ENCODE results near the gene CARD11. TPM values are rescaled to one million over a fixed set of nuclear protein-coding genes. Genes with fewer than 3 reads are reported as not detected.

Gene CARD11
- total and polyA plus RNA-seq, 2 of the 13 experiments (the other 11 are each of a cell fraction or from before 2014, with no cell fraction given): 0.04 TPM; not detected in 1

- Histone ChIP-seq H3K27ac (ENCODE audit: extremely low read length, insufficient read depth, low read length) (no peak overlapping the region), H2AFZ (ENCODE audit: low read length) (no peak overlapping the region), H3K79me2 (ENCODE audit: insufficient read depth, low read length) (no peaks in the 10 kb centered on the region), H3K4me3 (replicated peaks in 1 of 3; ENCODE audit: insufficient read depth in 1 of 3, low read depth in 2 of 3, low read length in 3 of 3) (no peak overlapping the region), H3K27me3 (ENCODE audit: control insufficient read depth in 1 of 2, insufficient read depth in 2 of 2, low read length in 2 of 2) (peaks cover under 1 to 9% of the 10 kb centered on the region in 2 experiments; a peak in 2 of 5 replicates), H3K36me3 (replicated peaks in 1 of 2; ENCODE audit: control insufficient read depth in 1 of 2, insufficient read depth in 2 of 2, low read length in 2 of 2) (no peaks in the 10 kb centered on the region), H3K4me2 (ENCODE audit: low read depth, low read length) (no peak overlapping the region), H4K20me1 (ENCODE audit: insufficient read depth, low read length) (no peaks in the 10 kb centered on the region), H3K9ac (ENCODE audit: insufficient read depth, low read depth, low read length) (no peak overlapping the region), H3K4me1 (ENCODE audit: insufficient read depth, low read length) (no peaks in the 10 kb centered on the region), H3K9me3 (ENCODE audit: low read length) (no peaks in the 10 kb centered on the region)
- CTCF ChIA-PET (ENCODE audit: low intra/inter-chr PET ratio, low total read pairs): no interaction called here
- ATAC-seq (no peak), FAIRE-seq (no peak), DNase-seq (ENCODE audit: low spot score) (no peak)
- in situ Hi-C loops (cut with HindIII; ENCODE audit: extremely low pct_ligation_motif_present, low pct_unique_long_range_greater_than_20kb): no loop called here
- TF ChIP-seq SCMH1 (CRISPR knock-in tag; IDR thresholded peaks at IDR 0.05; ENCODE audit: borderline replicate concordance): no peak
- TF ChIP-seq ERF (CRISPR knock-in tag; IDR thresholded peaks at IDR 0.05): no peak
- no peak for TF ChIP-seq JUNB (CRISPR knock-in tag; IDR thresholded peaks at IDR 0.05; ENCODE audit: borderline replicate concordance)
- TF ChIP-seq ZMAT3 (CRISPR knock-in tag; conservative IDR thresholded peaks at IDR 0.05): no peak
- no peak for TF ChIP-seq RFXANK (CRISPR knock-in tag; IDR thresholded peaks at IDR 0.05)
- TF ChIP-seq BATF2 (CRISPR knock-in tag; IDR thresholded peaks at IDR 0.05): no peak
- no peak for TF ChIP-seq ZNF781 (CRISPR knock-in tag; IDR thresholded peaks at IDR 0.05; ENCODE audit: borderline replicate concordance, not compliant biosample characterization)
- TF ChIP-seq ELF3 (CRISPR knock-in tag; IDR thresholded peaks at IDR 0.05): no peak
- TF ChIP-seq ADNP (CRISPR knock-in tag; IDR thresholded peaks at IDR 0.05): no peak
- no peak for TF ChIP-seq ZSCAN22 (CRISPR knock-in tag; IDR thresholded peaks at IDR 0.05)
- 31% methylated on average over 7 of the region's 7 CpGs for WGBS (ENCODE audit: low lambda C conversion rate)
- intact Hi-C loops (cut with micrococcal nuclease; ENCODE audit: unreplicated experiment): no loop called here
- no TSS peak for BruUV-seq (replicated peaks)
- POLR2A ChIA-PET: no interaction called here
Measured at GRCh38 chr7:3063016-3063753, 19.5 kb upstream of the CARD11 start.
